Measurements from ENCODE around the gene RFLNA. TPM values are rescaled to one million over a fixed set of nuclear protein-coding genes. Genes with fewer than 3 reads are reported as not detected.

The RFLNA gene
- total RNA-seq, 4 donors from 2014 or later, result 3.9 to 13.7 TPM; not detected in 2

DNA sequence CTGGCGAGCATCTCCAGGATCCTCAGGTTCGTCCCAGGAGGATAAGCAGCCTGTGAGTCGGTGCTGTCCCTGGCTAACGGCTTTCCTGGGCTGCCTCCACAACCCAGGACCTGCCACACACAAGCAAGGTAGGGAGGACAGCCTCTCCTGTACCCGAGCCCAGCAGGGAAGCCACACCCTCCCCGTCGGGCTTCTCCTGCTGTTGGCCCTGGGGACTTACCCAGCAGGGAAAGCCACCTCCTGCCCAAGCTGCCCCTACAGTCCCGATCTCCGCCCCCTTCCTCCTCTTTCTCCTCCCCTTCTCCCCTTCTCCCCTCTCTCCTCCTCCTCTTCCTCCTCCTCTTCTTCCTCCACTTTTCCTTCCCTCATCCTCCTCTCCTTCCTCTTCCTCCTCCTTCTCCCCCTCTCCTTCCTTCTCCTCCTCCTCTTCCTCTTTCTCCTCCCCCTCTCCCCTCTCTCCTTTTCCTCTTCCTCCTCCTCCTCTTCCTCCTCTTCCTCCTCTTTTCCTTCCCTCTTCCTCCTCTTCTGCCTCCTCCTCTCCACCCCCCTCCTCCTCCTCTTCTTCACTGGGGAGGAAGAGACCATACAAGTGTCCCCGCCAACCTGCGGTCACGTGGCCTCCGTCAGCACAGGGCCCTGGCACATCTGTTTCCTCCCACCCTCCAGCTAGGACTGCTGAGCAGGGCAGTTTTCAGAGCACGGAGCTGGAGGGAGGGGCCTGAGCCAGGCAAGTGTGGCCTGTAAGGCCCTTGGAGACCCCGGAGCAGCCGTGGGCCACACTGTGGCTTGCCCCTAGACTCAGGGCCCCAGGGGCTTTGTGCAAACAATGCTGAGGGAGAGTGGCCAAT, 17.3 kb upstream of the RFLNA start:
- Histone ChIP-seq H3K36me3 (no peaks in the 10 kb centered on the region), H3K27me3 (no peaks in the 10 kb centered on the region), H3K4me3 (no peak overlapping the region), H3K27ac (no peak overlapping the region), H3K9me3 (peaks cover 0 to 5% of the 10 kb centered on the region in 2 donors), H3K4me1 (no peaks in the 10 kb centered on the region)
- TF ChIP-seq POLR2A (IDR thresholded peaks at IDR 0.05), result no peak
- TF ChIP-seq, protein P1, sequence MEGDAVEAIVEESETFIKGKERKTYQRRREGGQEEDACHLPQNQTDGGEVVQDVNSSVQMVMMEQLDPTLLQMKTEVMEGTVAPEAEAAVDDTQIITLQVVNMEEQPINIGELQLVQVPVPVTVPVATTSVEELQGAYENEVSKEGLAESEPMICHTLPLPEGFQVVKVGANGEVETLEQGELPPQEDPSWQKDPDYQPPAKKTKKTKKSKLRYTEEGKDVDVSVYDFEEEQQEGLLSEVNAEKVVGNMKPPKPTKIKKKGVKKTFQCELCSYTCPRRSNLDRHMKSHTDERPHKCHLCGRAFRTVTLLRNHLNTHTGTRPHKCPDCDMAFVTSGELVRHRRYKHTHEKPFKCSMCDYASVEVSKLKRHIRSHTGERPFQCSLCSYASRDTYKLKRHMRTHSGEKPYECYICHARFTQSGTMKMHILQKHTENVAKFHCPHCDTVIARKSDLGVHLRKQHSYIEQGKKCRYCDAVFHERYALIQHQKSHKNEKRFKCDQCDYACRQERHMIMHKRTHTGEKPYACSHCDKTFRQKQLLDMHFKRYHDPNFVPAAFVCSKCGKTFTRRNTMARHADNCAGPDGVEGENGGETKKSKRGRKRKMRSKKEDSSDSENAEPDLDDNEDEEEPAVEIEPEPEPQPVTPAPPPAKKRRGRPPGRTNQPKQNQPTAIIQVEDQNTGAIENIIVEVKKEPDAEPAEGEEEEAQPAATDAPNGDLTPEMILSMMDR (IDR thresholded peaks at IDR 0.05), result no peak
- DNase-seq, result no peak
- intact Hi-C loops (cut with DNase I; ENCODE audit: low total_unique reads), result no loop called here

GRCh38 chr12:124278389-124279101, 16.3 kb upstream of the RFLNA start:
- TF ChIP-seq, protein P1 (IDR thresholded peaks at IDR 0.05), result no peak
- TF ChIP-seq POLR2A (IDR thresholded peaks at IDR 0.05), result no peak
- no peak overlapping the region for H3K4me3 ChIP-seq
- intact Hi-C loops (cut with DNase I; ENCODE audit: low total_unique reads), result no loop called here
- H3K27me3 ChIP-seq, result no peaks in the 10 kb centered on the region
- no peaks in the 10 kb centered on the region for H3K36me3 ChIP-seq
- H3K4me1 ChIP-seq, result no peaks in the 10 kb centered on the region
- H3K27ac ChIP-seq, result no peak overlapping the region
- peak in 1 of 2 donors; percentile 35 for DNase-seq
- H3K9me3 ChIP-seq, result peaks cover 0 to 5% of the 10 kb centered on the region in 2 donors

DNA sequence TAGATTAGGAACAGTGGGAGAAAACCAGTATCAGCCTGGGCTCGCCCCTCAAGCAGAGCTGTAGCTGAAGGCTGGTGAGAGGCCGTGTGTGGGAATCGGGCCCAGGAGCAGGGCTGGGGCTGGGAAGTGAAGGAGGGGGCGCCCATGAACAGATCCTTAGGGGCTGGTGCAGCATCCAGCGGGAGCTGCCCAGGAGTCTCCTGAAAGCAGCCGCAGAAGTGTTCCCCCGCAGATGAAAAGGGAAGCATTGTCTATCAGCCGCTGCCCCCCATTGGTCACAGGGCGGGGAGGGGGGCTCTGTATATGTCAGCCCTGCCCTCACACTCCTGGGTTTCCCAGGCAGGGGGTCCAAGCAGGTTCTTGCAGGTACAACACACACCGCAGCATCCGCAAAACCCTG, 15.6 kb upstream of the RFLNA start:
- no peak overlapping the region for H3K4me3 ChIP-seq
- no peaks in the 10 kb centered on the region for H3K36me3 ChIP-seq
- H3K4me1 ChIP-seq, result no peaks in the 10 kb centered on the region
- intact Hi-C loops (cut with DNase I; ENCODE audit: low total_unique reads), result no loop called here
- no peak for DNase-seq
- H3K27me3 ChIP-seq, result no peaks in the 10 kb centered on the region
- H3K9me3 ChIP-seq, result peaks cover 0 to 5% of the 10 kb centered on the region in 2 donors
- H3K27ac ChIP-seq, result no peak overlapping the region
- no peak for TF ChIP-seq POLR2A (IDR thresholded peaks at IDR 0.05)
- TF ChIP-seq, protein P1 (IDR thresholded peaks at IDR 0.05), result no peak

- peaks cover 0 to 5% of the 10 kb centered on the region in 2 donors for H3K9me3 ChIP-seq
- no peak for DNase-seq
- no peaks in the 10 kb centered on the region for H3K4me1 ChIP-seq
- H3K4me3 ChIP-seq, result no peak overlapping the region
- intact Hi-C loops (cut with DNase I; ENCODE audit: low total_unique reads), result no loop called here
- H3K36me3 ChIP-seq, result no peaks in the 10 kb centered on the region
- H3K27ac ChIP-seq, result no peak overlapping the region
- TF ChIP-seq POLR2A (IDR thresholded peaks at IDR 0.05), result no peak
- TF ChIP-seq, protein P1 (IDR thresholded peaks at IDR 0.05), result no peak
- H3K27me3 ChIP-seq, result no peaks in the 10 kb centered on the region
These were observed 15.0 kb upstream of the RFLNA start for GRCh38 chr12:124279846-124280360.

DNA sequence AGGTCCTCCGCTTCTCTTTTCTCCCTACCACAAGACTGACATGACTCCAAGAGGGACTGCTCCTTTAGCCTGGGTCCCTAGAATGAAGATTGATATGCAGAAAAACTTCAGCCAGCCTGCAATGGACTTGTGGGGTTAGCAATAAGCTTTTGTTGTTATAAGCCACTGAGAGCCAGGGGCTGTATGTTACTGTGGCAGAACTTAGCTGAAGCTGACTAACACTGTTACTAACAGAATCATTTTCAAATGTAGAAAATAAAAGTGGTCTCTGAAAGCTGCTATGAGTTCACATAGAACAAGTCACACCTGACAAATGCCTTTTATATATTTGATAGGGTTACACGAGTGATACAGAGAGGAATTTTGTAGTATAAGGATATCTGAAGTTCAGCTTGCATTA, 13.6 kb upstream of the RFLNA start:
- peaks cover 0 to 5% of the 10 kb centered on the region in 2 donors for H3K9me3 ChIP-seq
- H3K36me3 ChIP-seq, result no peaks in the 10 kb centered on the region
- intact Hi-C loops (cut with DNase I; ENCODE audit: low total_unique reads), result no loop called here
- no peak overlapping the region for H3K4me3 ChIP-seq
- H3K27me3 ChIP-seq, result no peaks in the 10 kb centered on the region
- DNase-seq, result no peak
- no peak for TF ChIP-seq POLR2A (IDR thresholded peaks at IDR 0.05)
- TF ChIP-seq, protein P1 (IDR thresholded peaks at IDR 0.05), result no peak
- no peak overlapping the region for H3K27ac ChIP-seq
- no peaks in the 10 kb centered on the region for H3K4me1 ChIP-seq

All from uterus (tissue), 4 donors.